CD8-positive, alpha-beta memory T cell (primary cell): ENCODE results near the gene SKI. TPM values are rescaled to one million over a fixed set of nuclear protein-coding genes. Genes with fewer than 3 reads are reported as not detected.

ENCODE experiments used
- CTCF ChIA-PET: fragments of 350-600 bp; sonication (Branson Sonifier 250); formaldehyde crosslinking; loops from one replicate; lab custom pipeline; 2021; ENCODE audit warnings: antibody characterized with exemption; lab: Charles Lee
- POLR2A ChIA-PET: fragments of 350-600 bp; sonication (Branson Sonifier 250); formaldehyde crosslinking; loops from one replicate; lab custom pipeline; 2021; ENCODE audit warnings: antibody characterized with exemption; lab: Charles Lee
- DNase-seq, 5 donors: peaks; one replicate each; pipeline versions ENCODE4 v3.0.0 to v3.0.0-alpha.2; 2020 to 2022; ENCODE audit warnings: mixed read lengths in 1 of 5
- H3K27ac ChIP-seq: one replicate; pipeline ENCODE4 v1.7.0; 2013; ENCODE audit warnings: low read depth, mild to moderate bottlenecking, low read length, moderate library complexity
- H3K27me3 ChIP-seq: 2 replicates; pipeline ENCODE4 v1.7.0; 2013; ENCODE audit warnings: low read length, mild to moderate bottlenecking; ENCODE audit not compliant: insufficient read depth, poor library complexity, severe bottlenecking
- H3K36me3 ChIP-seq: 2 replicates; pipeline ENCODE4 v1.7.0; 2013; ENCODE audit warnings: mild to moderate bottlenecking, low read length, moderate library complexity; ENCODE audit not compliant: insufficient read depth
- H3K4me1 ChIP-seq: 2 replicates; pipeline ENCODE4 v1.7.0; 2013; ENCODE audit warnings: mild to moderate bottlenecking, low read length, moderate library complexity; ENCODE audit not compliant: insufficient read depth
- H3K4me3 ChIP-seq: 2 replicates; pipeline ENCODE4 v1.7.0; 2013; ENCODE audit warnings: mild to moderate bottlenecking, low read length
- H3K9me3 ChIP-seq: 2 replicates; pipeline ENCODE4 v1.7.0; 2013; ENCODE audit warnings: mild to moderate bottlenecking, low read length
- H3K27ac Mint-ChIP-seq, 8 donors: one replicate each; pipeline ENCODE4 v1.8.0; 2020 to 2021; ENCODE audit warnings: mixed read lengths in 8 of 8, mild to moderate bottlenecking in 6 of 8, inconsistent platforms in 3 of 8, moderate library complexity in 3 of 8
- H3K27me3 Mint-ChIP-seq, 2 donors: one replicate each; pipeline ENCODE4 v1.8.0; 2020 to 2021; ENCODE audit warnings: mixed read lengths in 2 of 2, mild to moderate bottlenecking in 1 of 2, moderate library complexity in 1 of 2
- H3K36me3 Mint-ChIP-seq, 3 donors: one replicate each; pipeline ENCODE4 v1.8.0; 2020 to 2021; ENCODE audit warnings: mixed read lengths in 3 of 3, inconsistent platforms in 1 of 3, mild to moderate bottlenecking in 1 of 3
- H3K4me1 Mint-ChIP-seq, 3 donors: one replicate each; pipeline ENCODE4 v1.8.0; 2020 to 2021; ENCODE audit warnings: mixed read lengths in 3 of 3, inconsistent platforms in 1 of 3, mild to moderate bottlenecking in 1 of 3
- H3K4me3 Mint-ChIP-seq, 7 donors: one replicate each; pipeline ENCODE4 v1.8.0; 2020 to 2021; ENCODE audit warnings: mixed read lengths in 7 of 7, mild to moderate bottlenecking in 6 of 7, moderate library complexity in 4 of 7, inconsistent platforms in 2 of 7
- H3K9me3 Mint-ChIP-seq, 5 donors: one replicate each; pipeline ENCODE4 v1.8.0; 2020 to 2022; ENCODE audit warnings: mixed read lengths in 5 of 5, mild to moderate bottlenecking in 3 of 5, moderate library complexity in 2 of 5, inconsistent platforms in 1 of 5
- polyA plus RNA-seq: library from polyadenylated mRNA; unstranded; fragments of 300-500 nt; fragmentation: Illumina TruSeq; gene quantifications from one replicate; pipeline ENCODE4 v1.2.3, GENCODE V29; 2021
- total RNA-seq, 2 experiments: library from RNA; stranded (reverse); gene quantifications; one replicate each; pipeline ENCODE4 v1.2.3, GENCODE V29; 2021

Gene SKI
- total and polyA plus RNA-seq, 3 experiments from 2014 or later = 0.94 to 38.4 (median 35.9) TPM

GRCh38 chr1:2316451-2316961, 88.4 kb downstream of the SKI start:
- no peak overlapping the region for H3K4me3 Mint-ChIP-seq
- H3K9me3 ChIP-seq = no peaks in the 10 kb centered on the region
- H3K27me3 ChIP-seq = no peaks in the 10 kb centered on the region
- peak overlapping the region in 3 of 8 donors; percentile 19 to 75 (median 29) for H3K27ac Mint-ChIP-seq
- no peaks in the 10 kb centered on the region for H3K36me3 ChIP-seq
- peaks cover 44% of the 10 kb centered on the region for H3K4me1 ChIP-seq
- POLR2A ChIA-PET = interaction anchor here (0.7 to 2.6 kb wide), 3 partner anchors 11 to 121 kb away, joined by 3 to 7 read pairs (median 4); partner anchors contain the start of gene FAAP20
- H3K4me1 Mint-ChIP-seq = peaks cover 7 to 44% (median 10%) of the 10 kb centered on the region in 3 donors
- CTCF ChIA-PET = interaction anchor here (1.1 to 2.8 kb wide), 6 partner anchors 16 to 121 kb away, joined by 3 to 22 read pairs (median 6); partner anchors contain the start of gene FAAP20
- H3K27ac ChIP-seq = no peak overlapping the region
- no peaks in the 10 kb centered on the region for H3K27me3 Mint-ChIP-seq
- no peak for DNase-seq
- no peaks in the 10 kb centered on the region for H3K36me3 Mint-ChIP-seq
- no peaks in the 10 kb centered on the region for H3K9me3 Mint-ChIP-seq
- H3K4me3 ChIP-seq = no peak overlapping the region

GRCh38 chr1:2317230-2318065, 89.3 kb downstream of the SKI start:
- H3K27me3 Mint-ChIP-seq = no peaks in the 10 kb centered on the region
- POLR2A ChIA-PET = interaction anchor here (0.7 to 2.6 kb wide), 2 partner anchors 10 to 122 kb away, joined by 3 to 7 read pairs; partner anchors contain the start of gene FAAP20
- peak overlapping the region in 6 of 7 donors; percentile 23 to 81 (median 51) for H3K4me3 Mint-ChIP-seq
- H3K27ac Mint-ChIP-seq = peak overlapping the region in 4 of 8 donors; percentile 47 to 83 (median 78)
- H3K4me1 Mint-ChIP-seq = peaks cover 5 to 35% (median 10%) of the 10 kb centered on the region in 3 donors
- DNase-seq = no peak
- CTCF ChIA-PET = interaction anchor here (1.3 to 2.8 kb wide), 3 partner anchors 83 to 122 kb away, joined by 4 to 22 read pairs (median 21); partner anchors contain the start of gene FAAP20
- no peaks in the 10 kb centered on the region for H3K9me3 Mint-ChIP-seq
- H3K4me1 ChIP-seq = peaks cover 34% of the 10 kb centered on the region
- no peaks in the 10 kb centered on the region for H3K36me3 Mint-ChIP-seq
- H3K4me3 ChIP-seq = no peak overlapping the region
- H3K36me3 ChIP-seq = no peaks in the 10 kb centered on the region
- no peaks in the 10 kb centered on the region for H3K9me3 ChIP-seq
- H3K27me3 ChIP-seq = peaks cover 5% of the 10 kb centered on the region
- H3K27ac ChIP-seq = no peak overlapping the region

GRCh38 chr1:2318314-2319278, 90.5 kb downstream of the SKI start:
- H3K4me3 ChIP-seq = no peak overlapping the region
- peak in 1 of 5 donors; percentile 55 for DNase-seq
- H3K27me3 ChIP-seq = peaks cover 5% of the 10 kb centered on the region
- POLR2A ChIA-PET = no interaction called here
- Mint-ChIP-seq H3K9me3 (no peaks in the 10 kb centered on the region), H3K4me1 (peaks cover 5 to 24% (median 6%) of the 10 kb centered on the region in 3 donors), H3K27me3 (no peaks in the 10 kb centered on the region), H3K36me3 (no peaks in the 10 kb centered on the region), H3K27ac (peak overlapping the region in 3 of 8 donors; percentile 70 to 86 (median 85)), H3K4me3 (peak overlapping the region in 3 of 7 donors; percentile 19 to 61 (median 23))
- H3K9me3 ChIP-seq = no peaks in the 10 kb centered on the region
- no peak overlapping the region for H3K27ac ChIP-seq
- CTCF ChIA-PET = interaction anchor here (1.0 kb wide), 1 partner anchor 88 kb away, joined by 3 read pairs; no protein-coding TSS in a partner anchor
- H3K4me1 ChIP-seq = peaks cover 23% of the 10 kb centered on the region
- H3K36me3 ChIP-seq = no peaks in the 10 kb centered on the region

GRCh38 chr1:2319291-2319690, 91.2 kb downstream of the SKI start:
- DNase-seq = no peak
- CTCF ChIA-PET = interaction anchor here (1.0 to 1.5 kb wide), 2 partner anchors 89 to 125 kb away, joined by 3 to 4 read pairs; partner anchors contain the start of gene FAAP20
- no peaks in the 10 kb centered on the region for H3K9me3 Mint-ChIP-seq
- peaks cover 5% of the 10 kb centered on the region for H3K27me3 ChIP-seq
- peaks cover 16% of the 10 kb centered on the region for H3K4me1 ChIP-seq
- H3K9me3 ChIP-seq = no peaks in the 10 kb centered on the region
- no peaks in the 10 kb centered on the region for H3K36me3 ChIP-seq
- H3K4me3 Mint-ChIP-seq = peak overlapping the region in 3 of 7 donors; percentile 19 to 61 (median 23)
- H3K4me1 Mint-ChIP-seq = peaks cover 3 to 21% (median 5%) of the 10 kb centered on the region in 3 donors
- H3K36me3 Mint-ChIP-seq = no peaks in the 10 kb centered on the region
- no peak overlapping the region for H3K27ac ChIP-seq
- H3K4me3 ChIP-seq = no peak overlapping the region
- peak overlapping the region in 3 of 8 donors; percentile 70 to 86 (median 85) for H3K27ac Mint-ChIP-seq
- POLR2A ChIA-PET = interaction anchor here (0.8 kb wide), 1 partner anchor 63 kb away, joined by 3 read pairs; no protein-coding TSS in a partner anchor
- H3K27me3 Mint-ChIP-seq = no peaks in the 10 kb centered on the region

- H3K27me3 Mint-ChIP-seq = no peaks in the 10 kb centered on the region
- ChIA-PET CTCF (interaction anchor here (1.5 kb wide), 1 partner anchor 125 kb away, joined by 4 read pairs; the partner anchor contains the start of gene FAAP20), POLR2A (interaction anchor here (0.8 kb wide), 1 partner anchor 64 kb away, joined by 3 read pairs; no protein-coding TSS in a partner anchor)
- no peak overlapping the region for H3K4me3 Mint-ChIP-seq
- peaks cover 3 to 21% (median 5%) of the 10 kb centered on the region in 3 donors for H3K4me1 Mint-ChIP-seq
- Histone ChIP-seq H3K27me3 (peaks cover 5% of the 10 kb centered on the region), H3K36me3 (no peaks in the 10 kb centered on the region), H3K9me3 (no peaks in the 10 kb centered on the region), H3K4me1 (peaks cover 15% of the 10 kb centered on the region), H3K4me3 (no peak overlapping the region), H3K27ac (no peak overlapping the region)
- no peak for DNase-seq
- no peaks in the 10 kb centered on the region for H3K36me3 Mint-ChIP-seq
- no peaks in the 10 kb centered on the region for H3K9me3 Mint-ChIP-seq
- no peak overlapping the region for H3K27ac Mint-ChIP-seq
These were observed 91.9 kb downstream of the SKI start for GRCh38 chr1:2320006-2320405.

GRCh38 chr1:2320760-2321667, 92.9 kb downstream of the SKI start:
- DNase-seq = no peak
- no peaks in the 10 kb centered on the region for H3K9me3 Mint-ChIP-seq
- ChIA-PET POLR2A (no interaction called here), CTCF (interaction anchor here (1.5 kb wide), 1 partner anchor 126 kb away, joined by 4 read pairs; the partner anchor contains the start of gene FAAP20)
- peaks cover 2 to 15% (median 3%) of the 10 kb centered on the region in 3 donors for H3K4me1 Mint-ChIP-seq
- H3K27ac Mint-ChIP-seq = peak overlapping the region in 1 of 8 donors; percentile 75
- H3K27me3 Mint-ChIP-seq = no peaks in the 10 kb centered on the region
- H3K9me3 ChIP-seq = no peaks in the 10 kb centered on the region
- peaks cover 5% of the 10 kb centered on the region for H3K27me3 ChIP-seq
- no peak overlapping the region for H3K4me3 Mint-ChIP-seq
- no peak overlapping the region for H3K27ac ChIP-seq
- H3K36me3 Mint-ChIP-seq = no peaks in the 10 kb centered on the region
- H3K4me1 ChIP-seq = peaks cover 6% of the 10 kb centered on the region
- no peaks in the 10 kb centered on the region for H3K36me3 ChIP-seq
- H3K4me3 ChIP-seq = no peak overlapping the region
